ENCODE data around the gene CLEC16A.
"Not testable (repeated sequence)": the region's sequence is repeated elsewhere in the genome, so short reads cannot be mapped to it uniquely, and the experiment has no call there.

CLEC16A gene

DNA sequence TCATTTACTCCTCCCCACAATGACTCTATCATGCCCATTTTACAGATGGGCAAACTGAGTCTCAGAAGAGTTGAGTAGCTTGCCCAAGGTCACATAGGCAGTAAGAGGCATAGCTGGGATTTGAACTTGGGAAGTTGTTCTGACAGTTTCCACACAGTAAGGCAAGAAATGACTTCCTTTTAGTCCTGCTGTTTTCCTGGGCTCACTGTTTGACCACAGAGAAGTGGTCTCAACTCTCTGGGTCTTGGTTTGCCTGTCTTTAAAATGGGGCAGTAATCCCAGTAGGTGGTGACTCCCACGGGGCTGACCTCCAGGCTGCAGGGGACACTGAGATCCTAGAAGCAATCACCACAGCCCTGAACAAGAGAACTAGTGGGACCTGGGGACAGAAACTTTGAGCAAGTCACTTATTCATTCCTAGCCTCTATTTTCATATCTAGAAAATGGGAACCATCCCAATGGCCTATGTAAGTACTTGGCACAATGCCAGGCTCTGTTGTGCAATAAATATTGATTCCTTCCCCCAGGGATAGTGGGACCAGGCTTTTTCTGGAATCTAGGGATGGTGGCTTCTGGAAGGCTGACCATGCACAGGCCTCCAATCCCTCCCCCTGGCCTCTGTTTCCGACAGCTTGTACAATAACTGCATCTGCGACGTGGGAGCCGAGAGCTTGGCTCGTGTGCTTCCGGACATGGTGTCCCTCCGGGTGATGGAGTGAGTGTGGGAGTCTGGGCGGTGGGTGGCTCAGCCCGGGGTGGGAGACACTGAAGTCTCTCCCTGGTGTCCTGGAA is 22.6 kb upstream of the CLEC16A start:
- peaks cover 42% of the 10 kb centered on the region for H3K36me3 ChIP-seq (ENCODE audit: control insufficient read depth, insufficient read depth, low read length)
- DNase-seq (ENCODE audit: extremely low read depth, insufficient read length), result no peak
- H3K27me3 ChIP-seq (replicated peaks; ENCODE audit: control insufficient read depth, insufficient read depth, low read length), result no peaks in the 10 kb centered on the region
- no peak overlapping the region for H3K4me3 ChIP-seq (replicated peaks; ENCODE audit: low read depth, low read length)
- TF ChIP-seq CTCF (IDR thresholded peaks at IDR 0.05; ENCODE audit: insufficient read depth, low read length, poor library complexity, severe bottlenecking), result no peak

- peaks cover 42% of the 10 kb centered on the region for H3K36me3 ChIP-seq (ENCODE audit: control insufficient read depth, insufficient read depth, low read length)
Measured at GRCh38 chr16:10922328-10923145, 21.8 kb upstream of the CLEC16A start.

GRCh38 chr16:10923146-10923649 is 21.2 kb upstream of the CLEC16A start:
- DNase-seq (ENCODE audit: extremely low read depth, insufficient read length), result no peak
- Histone ChIP-seq H3K36me3 (ENCODE audit: control insufficient read depth, insufficient read depth, low read length) (peaks cover 40% of the 10 kb centered on the region), H3K27me3 (replicated peaks; ENCODE audit: control insufficient read depth, insufficient read depth, low read length) (no peaks in the 10 kb centered on the region), H3K4me3 (replicated peaks; ENCODE audit: low read depth, low read length) (no peak overlapping the region)
- TF ChIP-seq CTCF (IDR thresholded peaks at IDR 0.05; ENCODE audit: insufficient read depth, low read length, poor library complexity, severe bottlenecking), result no peak

More at GRCh38 chr16:10922328-10923145, 21.8 kb upstream of the CLEC16A start:
- DNase-seq (ENCODE audit: extremely low read depth, insufficient read length), result no peak
- Histone ChIP-seq H3K4me3 (replicated peaks; ENCODE audit: low read depth, low read length) (no peak overlapping the region), H3K27me3 (replicated peaks; ENCODE audit: control insufficient read depth, insufficient read depth, low read length) (no peaks in the 10 kb centered on the region)
- TF ChIP-seq CTCF (IDR thresholded peaks at IDR 0.05; ENCODE audit: insufficient read depth, low read length, poor library complexity, severe bottlenecking), result no peak

DNA sequence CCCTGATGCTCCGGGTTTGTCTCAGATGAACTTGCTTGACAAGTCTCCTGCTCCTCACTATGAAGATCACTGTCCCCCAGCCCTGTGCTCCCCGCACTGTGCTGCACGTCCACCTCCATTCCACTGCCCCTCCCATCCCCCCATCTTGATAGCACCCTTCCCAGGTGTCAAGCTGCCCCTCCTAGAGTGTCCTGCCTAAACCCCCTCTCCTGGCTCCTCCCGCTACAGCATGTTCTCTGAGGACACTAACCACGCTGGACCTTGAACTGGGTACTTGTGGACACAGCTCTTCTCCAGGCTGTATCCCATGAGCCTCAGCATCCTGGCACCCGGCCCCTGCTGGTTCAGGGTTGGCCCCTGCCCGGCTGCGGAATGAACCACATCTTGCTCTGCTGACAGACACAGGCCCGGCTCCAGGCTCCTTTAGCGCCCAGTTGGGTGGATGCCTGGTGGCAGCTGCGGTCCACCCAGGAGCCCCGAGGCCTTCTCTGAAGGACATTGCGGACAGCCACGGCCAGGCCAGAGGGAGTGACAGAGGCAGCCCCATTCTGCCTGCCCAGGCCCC is 20.6 kb upstream of the CLEC16A start:
- peaks cover 35% of the 10 kb centered on the region for H3K36me3 ChIP-seq (ENCODE audit: control insufficient read depth, insufficient read depth, low read length)
- no peak for DNase-seq (ENCODE audit: extremely low read depth, insufficient read length)
- TF ChIP-seq CTCF (IDR thresholded peaks at IDR 0.05; ENCODE audit: insufficient read depth, low read length, poor library complexity, severe bottlenecking), result no peak
- H3K27me3 ChIP-seq (replicated peaks; ENCODE audit: control insufficient read depth, insufficient read depth, low read length), result no peaks in the 10 kb centered on the region
- H3K4me3 ChIP-seq (replicated peaks; ENCODE audit: low read depth, low read length), result no peak overlapping the region

DNA sequence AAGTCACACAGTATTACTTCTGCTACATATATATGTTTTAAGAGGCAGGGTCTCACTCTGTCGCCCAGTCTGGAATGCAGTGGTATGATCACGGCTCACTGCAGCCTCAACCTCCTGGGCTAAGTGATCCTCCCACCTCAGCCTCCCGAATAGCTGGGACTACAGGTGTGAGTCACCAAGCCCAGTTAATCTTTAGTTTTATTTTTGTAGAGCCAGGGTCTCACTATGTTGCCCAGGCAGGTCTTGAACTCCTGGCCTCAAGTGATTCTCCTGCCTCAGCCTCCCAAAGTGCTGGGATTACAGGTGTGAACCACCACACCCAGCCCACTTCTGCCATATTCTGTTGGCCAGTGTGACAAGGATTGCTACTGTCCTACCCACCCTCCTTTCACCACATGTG is 19.1 kb upstream of the CLEC16A start:
- H3K36me3 ChIP-seq (ENCODE audit: control insufficient read depth, insufficient read depth, low read length), result peaks cover 34% of the 10 kb centered on the region
- not testable (repeated sequence) for H3K4me3 ChIP-seq (replicated peaks; ENCODE audit: low read depth, low read length)

DNA sequence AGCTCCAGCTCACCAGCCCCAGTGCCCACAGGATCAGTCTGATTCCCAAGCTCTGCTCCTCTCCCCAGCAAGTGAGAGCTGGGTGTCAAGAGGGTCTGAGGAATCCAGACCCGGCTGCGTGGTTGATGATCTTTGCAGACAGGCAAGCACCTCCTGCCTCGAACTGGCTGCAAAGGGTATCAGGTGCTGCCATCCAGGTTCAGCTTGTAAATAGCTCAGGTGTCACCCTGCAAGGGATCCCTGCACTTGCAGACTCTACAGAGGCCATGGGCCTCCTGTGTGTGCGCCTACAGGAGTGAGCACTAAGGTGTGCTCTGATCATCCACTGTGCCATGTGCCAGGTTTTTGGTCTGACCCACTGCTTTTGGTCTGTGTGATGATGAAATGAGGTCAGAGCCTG is 18.3 kb upstream of the CLEC16A start:
- Histone ChIP-seq H3K36me3 (ENCODE audit: control insufficient read depth, insufficient read depth, low read length) (peaks cover 34% of the 10 kb centered on the region), H3K27me3 (replicated peaks; ENCODE audit: control insufficient read depth, insufficient read depth, low read length) (no peaks in the 10 kb centered on the region), H3K4me3 (replicated peaks; ENCODE audit: low read depth, low read length) (no peak overlapping the region)
- no peak for TF ChIP-seq CTCF (IDR thresholded peaks at IDR 0.05; ENCODE audit: insufficient read depth, low read length, poor library complexity, severe bottlenecking)
- no peak for DNase-seq (ENCODE audit: extremely low read depth, insufficient read length)

More for the DNA sequence above, 19.1 kb upstream of the CLEC16A start:
- DNase-seq (ENCODE audit: extremely low read depth, insufficient read length); H3K27me3 ChIP-seq (replicated peaks; ENCODE audit: control insufficient read depth, insufficient read depth, low read length): not testable (repeated sequence)

All from GM06990 (cell line).